HL-60 (cell line): ENCODE results near the gene SH3RF3.

Experiments used
- DNase-seq, 2 experiments: peaks; one replicate each; pipeline ENCODE4 v3.0.0-alpha.2; 2010 to 2020; ENCODE audit warnings: low read depth in 1 of 2, low spot score in 1 of 2
- H3K27ac ChIP-seq: fragments of 250-450 bp; sonication (Bioruptor Pico); replicated peaks from 2 replicates; pipeline ENCODE4 v1.5.1; 2020; ENCODE audit warnings: mild to moderate bottlenecking, moderate library complexity
- H3K27me3 ChIP-seq: fragments of 250-450 bp; sonication (Bioruptor Pico); 2 replicates; pipeline ENCODE4 v1.5.1; 2021; ENCODE audit warnings: mild to moderate bottlenecking, moderate library complexity; ENCODE audit not compliant: insufficient read depth, poor library complexity, severe bottlenecking
- H3K4me3 ChIP-seq: replicated peaks from 2 replicates; pipeline ENCODE4 v1.5.1; 2011; ENCODE audit warnings: mild to moderate bottlenecking, control low read depth, low read length; ENCODE audit not compliant: insufficient read depth
- GABPA ChIP-seq: IDR thresholded peaks from 2 replicates; pipeline ENCODE4 v1.6.1; 2012; ENCODE audit warnings: low read depth
- POLR2AphosphoS5 ChIP-seq: IDR thresholded peaks from 2 replicates; pipeline ENCODE4 v1.6.1; 2012; ENCODE audit warnings: low read depth
- REST ChIP-seq: IDR thresholded peaks from 2 replicates; pipeline ENCODE4 v1.6.1; 2012; ENCODE audit warnings: low read depth; ENCODE audit not compliant: insufficient replicate concordance
- SPI1 ChIP-seq: IDR thresholded peaks from 2 replicates; pipeline ENCODE4 v1.6.1; 2012; ENCODE audit warnings: low read depth, mild to moderate bottlenecking, borderline replicate concordance
- TF ChIP-seq, protein P1 (sequence below): IDR thresholded peaks from one replicate; pipeline ENCODE4 v1.5.1; 2011; ENCODE audit warnings: low read length, control low read depth, inconsistent platforms; ENCODE audit not compliant: insufficient read depth

Gene SH3RF3

DNA sequence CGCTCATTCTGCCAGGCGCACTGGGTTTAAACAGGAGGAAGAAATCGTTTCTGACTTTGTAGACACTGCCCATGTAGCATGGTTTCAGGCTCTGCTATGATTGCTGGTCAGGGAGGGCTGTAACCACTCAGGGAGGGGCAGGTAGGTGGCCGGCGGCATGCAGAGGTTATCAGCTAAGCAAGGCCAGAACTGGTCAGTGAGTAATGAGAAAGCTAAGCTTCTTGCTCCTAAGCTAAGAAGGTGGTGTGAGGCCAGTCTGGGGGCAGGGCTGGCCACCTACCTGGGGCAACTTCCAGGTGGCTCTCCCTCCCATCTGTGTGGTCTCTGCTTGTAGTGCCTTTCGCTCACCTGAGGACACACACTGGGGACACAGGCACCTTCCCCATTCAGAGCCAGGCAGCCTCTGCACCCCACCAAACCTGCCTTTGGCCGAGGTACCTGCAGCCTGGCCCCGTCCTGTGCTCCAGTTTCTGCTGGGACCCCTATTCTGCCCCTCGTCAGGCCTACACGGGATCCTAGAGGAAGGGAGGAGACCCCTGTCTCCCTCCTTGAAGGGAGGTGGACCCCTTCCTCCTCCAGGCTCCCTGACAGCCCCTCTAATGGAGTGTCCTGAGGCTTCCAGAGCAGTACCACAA, 288.8 kb downstream of the SH3RF3 start:
- H3K4me3 ChIP-seq, result no peak overlapping the region
- no peak for DNase-seq
- no peak overlapping the region for H3K27ac ChIP-seq
- no peaks in the 10 kb centered on the region for H3K27me3 ChIP-seq
- TF ChIP-seq POLR2AphosphoS5, result no peak
- no peak for TF ChIP-seq SPI1
- no peak for TF ChIP-seq REST
- TF ChIP-seq, protein P1, sequence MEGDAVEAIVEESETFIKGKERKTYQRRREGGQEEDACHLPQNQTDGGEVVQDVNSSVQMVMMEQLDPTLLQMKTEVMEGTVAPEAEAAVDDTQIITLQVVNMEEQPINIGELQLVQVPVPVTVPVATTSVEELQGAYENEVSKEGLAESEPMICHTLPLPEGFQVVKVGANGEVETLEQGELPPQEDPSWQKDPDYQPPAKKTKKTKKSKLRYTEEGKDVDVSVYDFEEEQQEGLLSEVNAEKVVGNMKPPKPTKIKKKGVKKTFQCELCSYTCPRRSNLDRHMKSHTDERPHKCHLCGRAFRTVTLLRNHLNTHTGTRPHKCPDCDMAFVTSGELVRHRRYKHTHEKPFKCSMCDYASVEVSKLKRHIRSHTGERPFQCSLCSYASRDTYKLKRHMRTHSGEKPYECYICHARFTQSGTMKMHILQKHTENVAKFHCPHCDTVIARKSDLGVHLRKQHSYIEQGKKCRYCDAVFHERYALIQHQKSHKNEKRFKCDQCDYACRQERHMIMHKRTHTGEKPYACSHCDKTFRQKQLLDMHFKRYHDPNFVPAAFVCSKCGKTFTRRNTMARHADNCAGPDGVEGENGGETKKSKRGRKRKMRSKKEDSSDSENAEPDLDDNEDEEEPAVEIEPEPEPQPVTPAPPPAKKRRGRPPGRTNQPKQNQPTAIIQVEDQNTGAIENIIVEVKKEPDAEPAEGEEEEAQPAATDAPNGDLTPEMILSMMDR, result no peak
- TF ChIP-seq GABPA, result no peak

DNA sequence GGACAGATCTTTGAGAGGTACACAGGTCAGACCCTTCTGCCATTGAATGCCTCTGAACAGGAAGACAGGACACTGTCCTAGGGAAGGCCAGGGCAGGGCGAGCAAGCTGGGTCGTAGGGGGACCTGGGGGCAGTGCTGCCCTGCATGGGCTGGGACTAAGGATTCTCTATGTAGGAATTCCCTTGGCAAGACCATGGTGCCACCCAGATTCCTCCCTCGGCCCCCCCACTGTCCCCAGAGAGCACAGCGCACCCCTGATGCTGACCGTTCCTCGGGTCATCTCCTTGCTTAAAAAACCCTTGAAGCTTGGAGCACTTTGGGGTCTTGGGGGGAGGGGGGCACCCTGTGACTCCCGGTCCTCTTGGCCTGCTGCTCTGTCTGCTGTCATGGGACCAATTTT, 289.7 kb downstream of the SH3RF3 start:
- H3K27me3 ChIP-seq, result no peaks in the 10 kb centered on the region
- no peak overlapping the region for H3K27ac ChIP-seq
- no peak overlapping the region for H3K4me3 ChIP-seq
- DNase-seq, result no peak
- TF ChIP-seq SPI1 (no peak), POLR2AphosphoS5 (no peak), GABPA (no peak), REST (no peak)
- TF ChIP-seq, protein P1, result no peak

- DNase-seq, result no peak
- H3K27me3 ChIP-seq, result no peaks in the 10 kb centered on the region
- no peak for TF ChIP-seq REST
- no peak for TF ChIP-seq GABPA
- TF ChIP-seq, protein P1, result no peak
- TF ChIP-seq SPI1, result no peak
- TF ChIP-seq POLR2AphosphoS5, result no peak
- H3K27ac ChIP-seq, result no peak overlapping the region
- no peak overlapping the region for H3K4me3 ChIP-seq
Observed at GRCh38 chr2:109419171-109419756, 290.3 kb downstream of the SH3RF3 start.
